Prostate gland (tissue), 2 donors: ENCODE data around the gene DNPH1.

Experiments
- CTCF ChIP-seq, 4 experiments: fragments of 200-600 bp in 2 of 4; fragments of 450-650 bp in 2 of 4; sonication (generic) in 2 of 4; IDR thresholded peaks; 1 replicate in 3 of 4; 2 replicates in 1 of 4; pipeline ENCODE4 v1.5.1; 2016 to 2019; ENCODE audit warnings: antibody characterized with exemption in 4 of 4, mild to moderate bottlenecking in 2 of 4, moderate library complexity in 2 of 4
- POLR2A ChIP-seq: fragments of 450-650 bp; IDR thresholded peaks from one replicate; pipeline ENCODE4 v1.6.1; 2016; ENCODE audit warnings: antibody characterized with exemption, mild to moderate bottlenecking

DNA sequence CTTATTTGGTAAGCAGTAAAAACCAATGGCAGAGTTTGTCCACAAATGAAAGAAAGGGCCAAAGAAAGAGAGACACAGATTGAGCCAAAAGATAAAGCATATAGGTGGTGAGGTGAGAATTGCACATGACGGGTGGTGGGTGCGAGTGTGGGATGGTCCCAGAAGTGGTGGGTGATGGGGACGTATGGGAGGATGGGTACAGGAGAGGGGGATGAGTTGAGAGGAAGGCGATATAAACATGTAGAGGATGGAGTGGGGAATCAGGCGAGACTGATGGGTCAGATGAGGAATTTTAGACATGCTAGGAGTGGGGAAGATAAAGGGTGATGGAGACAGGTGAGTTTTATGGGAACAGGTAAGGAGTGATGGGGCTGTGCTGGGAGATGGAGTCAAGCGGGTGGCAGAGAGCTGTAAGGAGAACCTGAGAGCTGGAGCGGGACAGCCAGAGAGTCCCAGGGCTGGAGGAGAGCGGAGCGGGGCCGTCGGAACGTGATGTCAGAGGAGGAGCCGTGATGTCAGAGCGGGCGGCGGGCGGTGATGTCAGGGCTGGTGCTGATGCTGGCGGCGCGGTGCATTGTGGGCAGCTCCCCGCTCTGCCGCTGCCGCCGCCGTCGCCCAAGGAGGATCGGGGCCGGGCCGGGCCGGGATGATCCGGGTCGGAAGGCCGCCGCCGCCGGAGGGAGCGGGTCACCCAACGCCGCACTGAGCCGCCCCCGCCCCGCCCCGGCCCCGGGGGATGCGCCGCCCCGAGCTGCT is 13.8 kb upstream of the DNPH1 start, which contains the start of gene TTBK1:
- TF ChIP-seq CTCF (IDR thresholded peaks at IDR 0.05) (no peak), POLR2A (no peak)
